Umbilical cord (tissue), 2 donors: ENCODE measurements around the gene SLC6A6. TPM values are rescaled to one million over a fixed set of nuclear protein-coding genes. Genes with fewer than 3 reads are reported as not detected.
A peak's percentile ranks its signal among the peaks of the same experiment; 100 is the strongest.

ENCODE experiments used
- DNase-seq: peaks from one replicate; pipeline ENCODE4 v3.0.0-alpha.2; 2015; ENCODE audit warnings: low spot score
- total RNA-seq: library from RNA; depleted of rRNA; stranded (reverse); fragments of >200 nt; gene quantifications from one replicate; pipeline ENCODE4 v1.2.3, GENCODE V29; 2014; ENCODE audit warnings: low replicate concordance; ENCODE audit not compliant: insufficient read depth

Gene SLC6A6
- total RNA-seq, 1 donor from 2014 or later, result 19.3 TPM

- no peak for DNase-seq
These were observed 62.1 kb downstream of the SLC6A6 start for GRCh38 chr3:14464521-14464920.

DNA sequence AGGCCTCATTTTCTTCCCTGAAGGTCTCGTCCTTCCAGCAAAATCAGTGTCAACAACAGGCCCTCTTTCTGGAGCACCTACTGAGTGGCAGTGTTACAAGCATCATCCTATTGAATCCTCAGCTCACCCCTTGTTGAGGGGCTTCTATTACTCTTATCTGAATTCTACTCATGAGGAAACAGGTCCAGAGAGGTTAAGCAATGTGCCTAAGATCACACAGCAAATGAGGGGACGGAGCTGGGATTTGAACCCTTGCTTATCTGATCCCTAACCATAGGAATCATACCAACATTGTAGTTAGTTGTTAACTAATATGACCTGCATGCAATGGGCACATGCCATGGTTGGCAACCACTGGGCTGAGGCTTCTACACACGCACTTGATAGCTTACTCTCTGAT lies 63.0 kb downstream of the SLC6A6 start:
- DNase-seq, result no peak

- no peak for DNase-seq
These were observed 63.9 kb downstream of the SLC6A6 start for GRCh38 chr3:14466179-14466903.

- peak; percentile 43 for DNase-seq
These were observed 65.6 kb downstream of the SLC6A6 start for GRCh38 chr3:14467814-14468620.

- no peak for DNase-seq
These were observed 66.2 kb downstream of the SLC6A6 start for GRCh38 chr3:14468621-14468981.

- no peak for DNase-seq
These were observed 68.1 kb downstream of the SLC6A6 start for GRCh38 chr3:14470461-14470860.

DNA sequence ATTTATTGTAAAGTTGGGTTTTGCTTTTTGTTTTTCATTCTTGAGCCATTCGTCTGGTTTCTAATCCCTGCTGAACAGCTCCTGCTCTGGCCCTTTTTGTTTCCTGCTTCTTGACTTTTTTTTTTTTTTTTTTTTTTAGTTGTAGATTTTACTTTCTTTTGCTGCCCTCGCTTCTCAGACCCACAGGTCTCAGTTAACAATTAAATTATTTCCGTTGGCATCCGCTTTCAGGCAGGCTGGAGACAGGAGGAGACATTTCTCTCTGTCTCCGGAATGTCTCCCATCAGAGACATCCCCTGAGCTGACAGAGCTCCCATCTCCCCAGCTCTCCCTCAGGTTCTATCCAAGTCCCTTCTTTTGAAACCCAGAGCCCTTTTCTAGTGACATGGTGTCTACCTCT lies 68.6 kb downstream of the SLC6A6 start:
- no peak for DNase-seq

DNA sequence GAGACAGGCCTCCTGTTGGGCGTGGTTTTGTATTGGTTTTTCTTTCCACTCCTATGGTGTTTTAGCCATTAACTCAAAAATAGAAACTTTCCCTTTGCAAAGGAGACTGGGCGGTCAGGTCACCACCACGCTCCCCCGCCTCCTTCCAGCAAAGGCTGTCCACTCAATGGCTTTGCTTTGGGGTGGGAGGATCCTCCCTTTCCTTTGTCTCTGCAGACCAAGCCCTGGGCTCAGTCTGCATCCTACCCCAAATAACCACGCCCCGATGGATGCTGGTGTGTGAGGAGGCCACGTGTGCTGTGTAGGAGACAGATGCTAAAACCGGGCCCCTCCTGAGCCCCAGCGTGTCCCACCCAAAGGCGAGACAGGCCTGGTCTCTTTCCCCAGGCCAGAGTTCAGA lies 69.3 kb downstream of the SLC6A6 start:
- no peak for DNase-seq

GRCh38 chr3:14472471-14473351 lies 70.3 kb downstream of the SLC6A6 start:
- peak; percentile 87 for DNase-seq

DNA sequence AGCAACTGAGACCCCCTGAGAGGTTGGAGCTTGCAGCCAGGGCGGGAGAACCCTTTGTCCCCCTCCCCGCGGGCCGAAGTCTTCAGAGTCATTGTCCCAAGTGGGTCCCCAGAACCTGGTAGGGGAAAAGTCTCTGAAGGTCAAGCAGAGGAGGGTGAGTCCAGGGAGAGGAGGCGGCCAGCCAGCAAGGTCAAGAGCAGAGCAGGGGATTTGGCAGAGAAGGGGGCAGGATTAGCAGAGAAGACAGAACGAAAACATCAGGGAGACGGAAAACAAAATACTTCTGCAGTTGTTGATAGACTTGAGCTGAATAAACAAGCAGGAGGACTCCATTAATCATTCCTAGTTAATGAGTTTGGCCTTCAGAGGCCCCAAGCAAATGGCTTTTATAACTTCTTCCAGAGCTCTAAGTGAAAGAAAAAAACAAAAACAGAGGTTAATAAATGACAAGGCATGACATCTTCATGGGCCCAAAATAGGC lies 71.0 kb downstream of the SLC6A6 start:
- no peak for DNase-seq

- no peak for DNase-seq
These were observed 72.1 kb downstream of the SLC6A6 start for GRCh38 chr3:14474363-14475081.

- DNase-seq, result peak; percentile 69
These were observed 73.2 kb downstream of the SLC6A6 start for GRCh38 chr3:14475621-14476020.

DNA sequence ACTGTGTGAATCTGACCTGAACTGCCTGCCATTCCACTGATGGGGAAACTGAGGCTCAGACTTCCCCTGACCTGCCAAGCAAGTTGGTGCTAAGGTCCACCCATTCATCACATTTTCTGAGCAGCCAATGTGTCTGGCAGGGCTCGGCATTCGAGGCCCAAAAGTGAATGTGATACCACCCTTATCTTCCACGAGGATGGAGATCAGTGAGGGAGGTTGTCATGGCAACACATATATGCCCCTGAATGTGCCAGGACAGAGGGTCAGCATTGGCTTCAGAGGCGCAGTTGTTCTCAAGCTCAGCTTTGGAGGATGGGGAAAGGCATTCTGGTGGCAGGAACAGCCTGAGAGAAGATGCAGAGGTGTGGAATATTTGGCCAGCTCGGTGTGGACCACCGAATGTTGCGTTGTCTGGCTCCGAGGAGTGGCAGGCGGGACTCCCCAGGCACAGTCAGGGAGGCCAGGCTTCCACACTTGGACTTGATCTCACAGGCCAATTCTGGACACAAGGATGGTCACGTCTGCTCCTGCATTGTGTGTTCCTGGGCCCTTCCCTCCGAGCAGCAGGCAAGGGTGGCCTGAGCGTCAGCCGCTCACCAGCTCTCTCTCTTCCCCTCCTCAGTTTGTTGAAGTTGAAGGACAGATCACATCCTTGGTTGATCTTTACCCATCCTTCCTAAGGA lies 74.3 kb downstream of the SLC6A6 start:
- DNase-seq, result no peak

- no peak for DNase-seq
These were observed 75.0 kb downstream of the SLC6A6 start for GRCh38 chr3:14477311-14477935.

GRCh38 chr3:14478956-14479550 lies 76.6 kb downstream of the SLC6A6 start:
- DNase-seq, result peak; percentile 39

GRCh38 chr3:14479591-14479990 lies 77.2 kb downstream of the SLC6A6 start:
- no peak for DNase-seq

- peak; percentile 82 for DNase-seq
These were observed 78.0 kb downstream of the SLC6A6 start for GRCh38 chr3:14480207-14481017.

DNA sequence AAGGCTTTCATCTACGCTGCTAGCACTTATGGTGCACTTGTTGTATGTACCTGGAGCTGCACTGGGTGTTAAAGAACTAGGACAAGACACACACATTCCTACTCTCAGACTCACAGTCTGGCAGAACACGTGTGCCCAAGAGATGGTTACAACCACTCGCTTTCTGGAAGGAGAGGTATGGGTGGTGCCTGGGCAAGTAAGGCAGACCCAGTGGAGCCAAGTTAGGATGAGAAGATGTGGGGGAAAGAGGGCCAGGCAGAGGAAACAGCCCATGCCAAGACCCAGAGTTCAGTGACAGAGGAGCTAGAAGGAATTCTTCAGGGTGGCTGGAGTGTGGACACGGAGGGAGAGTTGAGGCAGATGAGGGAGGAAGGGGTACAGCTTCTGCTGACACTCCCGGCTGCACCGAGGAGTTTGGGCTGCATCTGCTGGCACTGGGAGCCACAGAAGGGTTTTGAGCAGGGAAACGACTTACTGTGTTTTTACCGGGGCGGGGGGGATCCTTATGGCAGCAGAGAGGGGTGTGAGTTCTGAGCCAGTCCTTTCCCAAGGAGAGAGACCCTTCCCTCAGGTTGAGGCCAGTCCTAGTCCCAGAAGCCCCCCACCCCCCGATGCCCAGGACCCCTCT lies 78.7 kb downstream of the SLC6A6 start:
- no peak for DNase-seq
